GM12873 (cell line): ENCODE results near the gene ZNF507.

ENCODE experiments used
- TF ChIP-seq, protein P1 (sequence below): IDR thresholded peaks from 2 replicates; pipeline ENCODE4 v1.5.1; 2012; ENCODE audit warnings: low read depth, mild to moderate bottlenecking, moderate library complexity, low read length, control low read depth; ENCODE audit not compliant: insufficient read depth; ENCODE audit errors: missing control alignments

The ZNF507 gene

DNA sequence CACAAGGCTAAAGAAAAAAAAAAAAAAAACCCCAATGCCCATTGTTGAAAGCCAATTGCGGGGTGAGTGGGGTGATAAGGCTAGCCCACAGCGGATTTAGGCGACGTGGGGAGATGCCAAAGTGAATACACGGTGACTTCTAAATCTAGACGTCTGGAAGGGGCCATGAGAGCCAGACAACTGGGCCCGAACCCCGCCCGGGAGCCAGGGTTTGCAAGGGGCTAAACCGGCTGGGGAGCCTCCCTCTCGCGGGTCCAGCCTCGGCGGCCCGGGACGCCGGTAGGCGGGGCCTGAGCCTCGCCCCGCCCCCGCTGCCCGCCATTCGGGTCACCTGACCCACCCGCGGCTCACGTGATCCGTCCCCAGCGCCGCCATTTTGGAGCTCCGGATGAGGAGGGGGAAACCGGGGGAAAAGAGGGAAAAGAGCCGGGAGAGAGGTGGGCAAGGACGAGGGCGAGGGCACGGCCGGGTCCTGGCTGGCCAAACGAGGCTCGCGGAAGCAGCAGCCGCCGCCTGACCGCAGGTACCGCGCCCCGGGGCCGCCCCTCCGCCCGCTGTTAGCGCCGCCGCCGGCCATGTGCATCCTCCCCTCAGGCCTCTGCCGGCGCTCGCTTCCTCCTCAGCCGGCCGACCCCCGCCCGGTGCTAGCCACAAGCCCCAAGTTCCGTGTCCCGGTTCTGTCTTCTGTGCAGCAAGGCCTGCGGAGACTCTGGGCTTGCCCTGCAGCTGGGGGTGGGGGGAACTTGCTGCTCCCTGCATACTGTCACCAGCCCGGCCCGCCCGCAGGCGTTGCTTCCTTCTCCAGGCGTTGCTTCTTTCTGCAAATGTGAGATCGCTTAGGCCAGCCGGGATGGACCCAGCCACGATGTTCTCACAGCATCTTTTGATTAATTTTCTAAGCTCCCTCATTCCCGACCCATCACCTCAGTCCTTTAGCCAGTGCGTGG, at the start of gene ZNF507:
Gene ZNF507, plus strand, starts transcription at position 350 of the 947 bp plus-strand sequence. CDS start 7,221 bp downstream, outside the sequence.
- TF ChIP-seq, protein P1, sequence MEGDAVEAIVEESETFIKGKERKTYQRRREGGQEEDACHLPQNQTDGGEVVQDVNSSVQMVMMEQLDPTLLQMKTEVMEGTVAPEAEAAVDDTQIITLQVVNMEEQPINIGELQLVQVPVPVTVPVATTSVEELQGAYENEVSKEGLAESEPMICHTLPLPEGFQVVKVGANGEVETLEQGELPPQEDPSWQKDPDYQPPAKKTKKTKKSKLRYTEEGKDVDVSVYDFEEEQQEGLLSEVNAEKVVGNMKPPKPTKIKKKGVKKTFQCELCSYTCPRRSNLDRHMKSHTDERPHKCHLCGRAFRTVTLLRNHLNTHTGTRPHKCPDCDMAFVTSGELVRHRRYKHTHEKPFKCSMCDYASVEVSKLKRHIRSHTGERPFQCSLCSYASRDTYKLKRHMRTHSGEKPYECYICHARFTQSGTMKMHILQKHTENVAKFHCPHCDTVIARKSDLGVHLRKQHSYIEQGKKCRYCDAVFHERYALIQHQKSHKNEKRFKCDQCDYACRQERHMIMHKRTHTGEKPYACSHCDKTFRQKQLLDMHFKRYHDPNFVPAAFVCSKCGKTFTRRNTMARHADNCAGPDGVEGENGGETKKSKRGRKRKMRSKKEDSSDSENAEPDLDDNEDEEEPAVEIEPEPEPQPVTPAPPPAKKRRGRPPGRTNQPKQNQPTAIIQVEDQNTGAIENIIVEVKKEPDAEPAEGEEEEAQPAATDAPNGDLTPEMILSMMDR: no peak

DNA sequence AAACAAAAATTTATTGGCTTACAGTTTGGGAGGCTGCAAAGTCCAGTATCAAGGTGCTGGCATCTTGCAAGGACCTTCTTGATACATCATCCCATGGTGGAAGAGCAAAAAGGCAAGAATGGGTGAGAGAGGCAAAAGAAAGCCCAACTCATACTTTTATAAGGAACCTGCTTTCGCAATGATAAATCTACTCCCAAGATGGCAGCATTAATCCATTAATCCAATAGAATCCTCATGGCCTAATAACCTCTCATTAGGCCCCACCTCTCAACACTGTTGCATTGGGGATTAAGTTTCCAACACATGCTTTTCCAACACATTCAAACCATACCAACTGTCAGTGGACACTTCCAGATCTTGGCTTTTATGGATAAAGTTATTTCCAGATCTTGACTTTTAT, 48.7 kb upstream of the ZNF507 start:
- TF ChIP-seq, protein P1: no peak

DNA sequence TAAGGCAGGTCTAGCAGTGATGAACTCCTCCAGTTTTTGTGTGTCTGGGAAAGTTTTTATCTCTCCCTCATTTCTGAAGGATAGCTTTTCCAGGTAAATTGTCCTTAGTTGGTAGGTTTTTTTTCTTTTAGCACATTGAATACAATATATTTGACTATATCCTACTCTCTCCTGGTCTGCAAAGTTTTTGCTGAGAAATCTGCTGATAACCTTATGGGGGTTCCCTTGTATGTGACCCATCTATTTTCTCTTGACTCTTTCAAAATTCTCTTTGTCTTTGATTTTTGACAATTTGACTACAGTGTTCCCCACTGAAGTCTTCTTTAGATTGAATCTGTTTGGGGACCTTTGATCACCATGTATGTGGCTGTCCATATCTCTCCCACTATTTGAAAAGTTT, 42.6 kb upstream of the ZNF507 start:
- TF ChIP-seq, protein P1: no peak

DNA sequence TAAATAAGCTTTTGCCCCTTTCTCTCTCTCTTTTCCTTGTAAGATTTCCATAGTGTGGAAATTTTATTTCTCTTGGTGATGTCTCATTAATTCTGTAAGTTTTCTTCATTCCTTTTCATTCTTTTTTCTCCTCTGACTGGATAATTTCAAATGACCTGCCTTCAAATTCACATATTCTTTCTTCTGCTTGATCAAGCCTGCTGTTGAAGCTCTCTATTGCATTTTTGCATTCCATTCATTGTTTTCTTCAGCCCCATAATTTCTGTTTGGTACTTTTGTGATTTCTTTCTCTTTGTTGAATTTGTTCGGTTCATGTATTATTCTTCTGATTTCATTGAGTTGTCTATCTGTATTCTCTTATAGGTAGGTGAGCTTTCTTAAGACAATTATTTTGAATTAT, 42.2 kb upstream of the ZNF507 start:
- TF ChIP-seq, protein P1: no peak

DNA sequence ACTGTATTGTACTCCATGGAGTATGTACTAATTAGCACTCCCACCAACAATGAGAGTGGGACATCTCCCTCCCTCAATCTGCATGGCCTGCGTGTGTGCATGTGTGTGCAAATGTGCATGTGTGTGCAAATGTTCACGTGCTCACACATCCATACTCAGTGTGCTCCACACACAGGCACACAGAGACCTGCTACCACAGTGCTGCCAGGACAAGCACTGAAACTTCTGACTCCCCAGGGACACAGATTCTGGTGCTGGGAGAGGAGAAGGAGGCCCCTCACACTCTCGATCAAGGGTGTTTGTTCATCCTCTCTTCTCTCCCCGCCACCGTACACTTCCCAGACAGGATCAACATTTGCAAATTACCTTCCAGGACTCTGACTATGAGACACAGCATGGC, 37.8 kb upstream of the ZNF507 start:
- TF ChIP-seq, protein P1: no peak

DNA sequence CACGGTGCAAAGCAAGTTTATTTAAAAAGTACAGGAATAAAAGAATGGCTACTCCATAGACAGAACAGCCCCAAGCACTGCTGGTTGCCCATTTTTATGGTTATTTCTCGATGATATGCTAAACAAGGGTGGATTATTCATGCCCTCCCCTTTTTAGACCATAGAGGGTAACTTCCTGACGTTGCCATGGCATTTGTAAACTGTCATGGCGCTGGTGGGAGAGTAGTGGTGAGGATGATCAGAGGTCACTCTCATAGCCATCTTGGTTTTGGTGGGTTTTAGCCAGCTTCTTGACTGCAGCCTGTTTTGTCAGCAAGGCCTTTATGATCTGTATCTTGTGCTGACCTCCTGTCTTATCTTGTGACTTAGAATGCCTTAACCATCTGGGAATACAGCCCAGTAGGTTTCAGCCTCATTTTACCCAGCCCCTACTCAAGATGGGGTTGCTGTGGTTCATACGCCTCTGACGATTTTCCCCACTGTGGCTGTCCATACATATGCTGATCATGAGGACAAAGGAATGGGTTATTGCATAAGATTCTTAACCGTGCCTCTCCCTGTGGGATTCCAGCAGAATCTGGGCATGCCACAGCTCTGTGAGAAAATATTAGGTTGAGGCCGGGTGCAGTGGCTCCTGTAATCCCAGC, 36.9 kb upstream of the ZNF507 start:
- TF ChIP-seq, protein P1: no peak

DNA sequence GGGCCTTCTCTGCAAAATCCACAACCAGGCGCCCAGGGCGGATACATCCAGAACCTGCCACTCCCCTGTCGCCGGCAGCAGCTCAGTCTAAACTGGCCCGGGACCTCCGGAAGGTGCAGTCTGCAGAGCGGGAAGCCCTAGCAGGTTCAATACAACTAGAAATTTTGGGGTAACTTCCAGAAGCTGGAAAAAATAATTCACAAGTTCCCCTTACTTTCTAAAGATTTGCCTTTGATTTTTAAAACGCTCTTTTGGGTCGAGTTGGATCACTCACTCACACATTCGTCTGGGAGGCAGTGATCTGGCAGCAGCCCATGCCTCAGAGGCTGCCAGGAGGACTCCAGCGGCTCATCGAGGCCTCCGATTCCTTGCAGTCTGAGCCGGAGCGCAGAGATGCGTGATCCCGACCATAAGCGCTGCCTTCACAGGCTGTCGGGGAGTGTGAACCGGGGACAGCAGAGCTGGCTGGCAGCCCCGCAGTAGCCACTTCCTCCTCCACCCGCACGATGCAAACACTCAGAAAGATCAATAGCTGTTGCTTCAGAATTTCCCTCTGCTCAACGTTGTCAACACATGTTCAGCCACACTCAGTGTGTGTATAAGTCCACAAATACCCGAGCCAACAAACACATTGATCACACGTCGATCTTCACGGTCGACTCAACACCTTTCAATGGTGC, 35.6 kb upstream of the ZNF507 start:
- TF ChIP-seq, protein P1: no peak
